HG02970 (cell line): ENCODE data around the gene ZNF493.

ENCODE experiments used
- ATAC-seq: cut with Tn5 transposase; IDR thresholded peaks from one replicate; pipeline ENCODE4 v1.9.1; 2021; ENCODE audit warnings: mild to moderate bottlenecking, moderate library complexity, moderate number of reproducible peaks; ENCODE audit not compliant: unreplicated experiment, low FRiP score

ZNF493 gene

GRCh38 chr19:21396893-21397572 is at the start of gene ZNF493:
ZNF493 (plus strand) TSS chr19:21397133; CDS start chr19:21397238, 105 bp downstream.
- ATAC-seq = peak; percentile 98

GRCh38 chr19:21352830-21353229 is 44.1 kb upstream of the ZNF493 start:
- ATAC-seq = no peak

GRCh38 chr19:21358768-21359451 is 38.0 kb upstream of the ZNF493 start, which contains the start of gene ZNF738:
ZNF738 (plus strand) TSS chr19:21359000; CDS start chr19:21359141, 141 bp downstream.
- peak; percentile 91 for ATAC-seq

GRCh38 chr19:21362291-21362690 is 34.6 kb upstream of the ZNF493 start:
- ATAC-seq = no peak

GRCh38 chr19:21383980-21384582 is 12.9 kb upstream of the ZNF493 start:
- no peak for ATAC-seq

- ATAC-seq = no peak
These were observed 812 bp upstream of the ZNF493 start for GRCh38 chr19:21396121-21396520.

- no peak for ATAC-seq
These were observed 1.9 kb downstream of the ZNF493 start for GRCh38 chr19:21398851-21399250.

- ATAC-seq = no peak
These were observed 5.5 kb downstream of the ZNF493 start for GRCh38 chr19:21402303-21402985.

- no peak for ATAC-seq
These were observed 13.2 kb downstream of the ZNF493 start for GRCh38 chr19:21410166-21410565.

- ATAC-seq = no peak
These were observed 25.3 kb downstream of the ZNF493 start for GRCh38 chr19:21422244-21422643.

GRCh38 chr19:21423057-21424041 is 26.4 kb downstream of the ZNF493 start:
- no peak for ATAC-seq

- no peak for ATAC-seq
These were observed 33.7 kb downstream of the ZNF493 start for GRCh38 chr19:21430675-21431074.

- no peak for ATAC-seq
These were observed 35.7 kb downstream of the ZNF493 start for GRCh38 chr19:21432590-21432989.

- no peak for ATAC-seq
These were observed 37.6 kb downstream of the ZNF493 start for GRCh38 chr19:21434516-21434915.

- no peak for ATAC-seq
These were observed 38.1 kb downstream of the ZNF493 start for GRCh38 chr19:21434967-21435544.

GRCh38 chr19:21439201-21439751 is 42.3 kb downstream of the ZNF493 start:
- no peak for ATAC-seq

GRCh38 chr19:21440321-21440720 is 43.4 kb downstream of the ZNF493 start:
- no peak for ATAC-seq

GRCh38 chr19:21451187-21451586 is 54.3 kb downstream of the ZNF493 start:
- no peak for ATAC-seq

GRCh38 chr19:21454901-21455300 is 58.0 kb downstream of the ZNF493 start:
- no peak for ATAC-seq
